Ishikawa (cell line): ENCODE measurements around the gene TMEM44.

Experiments used
- CEBPB ChIP-seq: IDR thresholded peaks from 2 replicates; pipeline ENCODE4 v1.6.1; 2012
- CREB1 ChIP-seq: IDR thresholded peaks from 2 replicates; pipeline ENCODE4 v1.6.1; 2012; ENCODE audit warnings: low read depth
- EGR1 ChIP-seq: IDR thresholded peaks from 2 replicates; pipeline ENCODE4 v1.6.1; 2012
- EP300 ChIP-seq: IDR thresholded peaks from 2 replicates; pipeline ENCODE4 v1.6.1; 2012; ENCODE audit warnings: borderline replicate concordance
- FOXM1 ChIP-seq: IDR thresholded peaks from 2 replicates; pipeline ENCODE4 v1.6.1; 2012; ENCODE audit warnings: low read depth, borderline replicate concordance
- NFIC ChIP-seq: IDR thresholded peaks from 2 replicates; pipeline ENCODE4 v1.6.1; 2012
- RAD21 ChIP-seq: IDR thresholded peaks from 2 replicates; pipeline ENCODE4 v1.6.1; 2012; ENCODE audit warnings: low read depth
- TAF1 ChIP-seq: IDR thresholded peaks from 2 replicates; pipeline ENCODE4 v1.6.1; 2012; ENCODE audit warnings: low read depth, mild to moderate bottlenecking
- TCF12 ChIP-seq: IDR thresholded peaks from 2 replicates; pipeline ENCODE4 v1.6.1; 2012; ENCODE audit warnings: low read depth
- TEAD4 ChIP-seq: IDR thresholded peaks from 2 replicates; pipeline ENCODE4 v1.6.1; 2012
- YY1 ChIP-seq: IDR thresholded peaks from 2 replicates; pipeline ENCODE4 v1.6.1; 2012; ENCODE audit warnings: low read depth
- ZBTB7A ChIP-seq: IDR thresholded peaks from 2 replicates; pipeline ENCODE4 v1.6.1; 2012; ENCODE audit warnings: low read depth
- TF ChIP-seq, protein P1 (sequence below): IDR thresholded peaks from 2 replicates; pipeline ENCODE4 v1.6.1; 2012
- TF ChIP-seq, protein P2 (sequence below): IDR thresholded peaks from 2 replicates; pipeline ENCODE4 v1.6.1; 2012
- TF ChIP-seq, protein P3 (sequence below): IDR thresholded peaks from 2 replicates; pipeline ENCODE4 v1.6.1; 2012; ENCODE audit warnings: low read depth, mild to moderate bottlenecking

TMEM44 gene

DNA sequence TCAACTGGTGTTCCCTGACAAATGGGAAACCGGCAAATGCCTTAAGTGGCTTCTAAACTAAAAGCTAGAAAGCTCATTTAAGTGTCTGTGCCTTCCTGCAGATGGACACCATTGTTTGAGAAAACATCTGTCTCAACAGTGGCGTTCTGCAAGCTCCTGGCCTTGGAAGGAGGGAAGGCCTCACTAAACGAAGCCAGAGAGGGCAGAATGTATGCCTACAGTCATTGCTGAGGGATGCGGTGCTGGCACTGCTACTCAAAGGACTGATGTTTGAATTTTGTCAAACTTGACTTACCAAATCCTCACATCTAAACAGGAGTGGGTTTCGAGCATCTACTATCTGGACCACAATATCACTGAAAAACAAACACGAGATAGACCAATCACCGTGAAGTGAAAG lies 26.6 kb upstream of the TMEM44 start:
- TF ChIP-seq EGR1 (no peak), CEBPB (no peak), FOXM1 (no peak), TCF12 (no peak), ZBTB7A (no peak), CREB1 (no peak), YY1 (no peak), NFIC (no peak)
- TF ChIP-seq, protein P1, sequence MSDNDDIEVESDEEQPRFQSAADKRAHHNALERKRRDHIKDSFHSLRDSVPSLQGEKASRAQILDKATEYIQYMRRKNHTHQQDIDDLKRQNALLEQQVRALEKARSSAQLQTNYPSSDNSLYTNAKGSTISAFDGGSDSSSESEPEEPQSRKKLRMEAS = no peak
- TF ChIP-seq, protein P2, sequence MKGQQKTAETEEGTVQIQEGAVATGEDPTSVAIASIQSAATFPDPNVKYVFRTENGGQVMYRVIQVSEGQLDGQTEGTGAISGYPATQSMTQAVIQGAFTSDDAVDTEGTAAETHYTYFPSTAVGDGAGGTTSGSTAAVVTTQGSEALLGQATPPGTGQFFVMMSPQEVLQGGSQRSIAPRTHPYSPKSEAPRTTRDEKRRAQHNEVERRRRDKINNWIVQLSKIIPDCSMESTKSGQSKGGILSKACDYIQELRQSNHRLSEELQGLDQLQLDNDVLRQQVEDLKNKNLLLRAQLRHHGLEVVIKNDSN = no peak
- TF ChIP-seq, protein P3, sequence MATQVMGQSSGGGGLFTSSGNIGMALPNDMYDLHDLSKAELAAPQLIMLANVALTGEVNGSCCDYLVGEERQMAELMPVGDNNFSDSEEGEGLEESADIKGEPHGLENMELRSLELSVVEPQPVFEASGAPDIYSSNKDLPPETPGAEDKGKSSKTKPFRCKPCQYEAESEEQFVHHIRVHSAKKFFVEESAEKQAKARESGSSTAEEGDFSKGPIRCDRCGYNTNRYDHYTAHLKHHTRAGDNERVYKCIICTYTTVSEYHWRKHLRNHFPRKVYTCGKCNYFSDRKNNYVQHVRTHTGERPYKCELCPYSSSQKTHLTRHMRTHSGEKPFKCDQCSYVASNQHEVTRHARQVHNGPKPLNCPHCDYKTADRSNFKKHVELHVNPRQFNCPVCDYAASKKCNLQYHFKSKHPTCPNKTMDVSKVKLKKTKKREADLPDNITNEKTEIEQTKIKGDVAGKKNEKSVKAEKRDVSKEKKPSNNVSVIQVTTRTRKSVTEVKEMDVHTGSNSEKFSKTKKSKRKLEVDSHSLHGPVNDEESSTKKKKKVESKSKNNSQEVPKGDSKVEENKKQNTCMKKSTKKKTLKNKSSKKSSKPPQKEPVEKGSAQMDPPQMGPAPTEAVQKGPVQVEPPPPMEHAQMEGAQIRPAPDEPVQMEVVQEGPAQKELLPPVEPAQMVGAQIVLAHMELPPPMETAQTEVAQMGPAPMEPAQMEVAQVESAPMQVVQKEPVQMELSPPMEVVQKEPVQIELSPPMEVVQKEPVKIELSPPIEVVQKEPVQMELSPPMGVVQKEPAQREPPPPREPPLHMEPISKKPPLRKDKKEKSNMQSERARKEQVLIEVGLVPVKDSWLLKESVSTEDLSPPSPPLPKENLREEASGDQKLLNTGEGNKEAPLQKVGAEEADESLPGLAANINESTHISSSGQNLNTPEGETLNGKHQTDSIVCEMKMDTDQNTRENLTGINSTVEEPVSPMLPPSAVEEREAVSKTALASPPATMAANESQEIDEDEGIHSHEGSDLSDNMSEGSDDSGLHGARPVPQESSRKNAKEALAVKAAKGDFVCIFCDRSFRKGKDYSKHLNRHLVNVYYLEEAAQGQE = no peak

DNA sequence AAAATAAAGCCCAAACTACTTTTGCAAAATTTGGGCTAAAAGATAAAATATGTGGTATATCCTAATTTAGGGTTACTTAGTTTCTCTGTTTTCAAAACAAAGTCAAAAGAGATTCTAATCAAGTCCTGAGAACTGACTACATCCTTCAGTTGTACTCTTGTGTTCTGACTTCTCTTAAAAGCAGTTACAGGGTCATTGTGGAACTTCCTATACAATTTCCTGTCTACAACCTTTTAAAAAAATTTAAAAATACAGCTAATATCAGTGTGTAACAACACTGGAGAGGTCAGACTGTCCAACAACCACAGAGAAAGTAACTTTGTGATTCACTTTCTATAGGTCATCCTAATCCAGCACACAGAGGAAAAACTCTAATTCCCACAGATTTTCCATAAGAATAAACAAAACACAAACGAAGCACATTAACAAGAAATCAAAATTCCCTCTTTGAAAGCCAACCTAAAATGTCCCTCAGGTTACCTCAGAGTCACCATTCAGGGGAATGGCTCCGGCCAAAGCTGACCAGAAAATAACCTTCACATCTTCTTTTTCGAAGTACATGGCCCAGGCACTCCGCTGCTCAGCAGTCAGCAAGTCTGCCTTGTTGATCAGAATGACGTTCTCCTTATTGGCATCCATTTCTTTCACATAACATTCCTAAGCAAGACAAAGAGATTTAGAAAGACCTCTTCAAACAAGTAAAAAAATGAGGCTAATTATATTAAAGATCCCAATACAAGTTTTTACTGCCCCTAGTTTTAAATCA lies 25.4 kb upstream of the TMEM44 start:
- TF ChIP-seq TCF12 = no peak

DNA sequence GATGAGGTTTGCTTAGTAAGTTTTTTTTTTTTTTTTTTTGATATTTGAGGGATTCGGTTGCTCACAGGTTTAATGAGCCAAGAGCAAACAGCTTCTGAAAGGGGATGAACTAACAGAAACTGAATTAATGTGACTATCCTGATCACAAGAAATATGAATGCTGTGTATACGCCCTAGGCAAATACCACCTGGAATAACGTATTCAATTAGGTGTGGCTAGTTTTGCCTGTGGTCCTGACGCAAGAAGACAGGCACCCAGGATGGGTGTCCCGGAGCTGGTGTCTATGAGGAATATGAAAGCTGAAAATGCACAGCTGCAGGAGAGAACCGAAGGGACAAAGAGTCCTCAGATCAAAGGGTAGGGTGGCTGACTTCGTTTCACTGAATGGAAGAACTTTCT lies 24.2 kb upstream of the TMEM44 start:
- TF ChIP-seq, protein P2 = no peak
- TF ChIP-seq RAD21 = no peak
- TF ChIP-seq NFIC = no peak
- TF ChIP-seq TCF12 = no peak
- TF ChIP-seq FOXM1 = no peak
- TF ChIP-seq TAF1 = no peak

DNA sequence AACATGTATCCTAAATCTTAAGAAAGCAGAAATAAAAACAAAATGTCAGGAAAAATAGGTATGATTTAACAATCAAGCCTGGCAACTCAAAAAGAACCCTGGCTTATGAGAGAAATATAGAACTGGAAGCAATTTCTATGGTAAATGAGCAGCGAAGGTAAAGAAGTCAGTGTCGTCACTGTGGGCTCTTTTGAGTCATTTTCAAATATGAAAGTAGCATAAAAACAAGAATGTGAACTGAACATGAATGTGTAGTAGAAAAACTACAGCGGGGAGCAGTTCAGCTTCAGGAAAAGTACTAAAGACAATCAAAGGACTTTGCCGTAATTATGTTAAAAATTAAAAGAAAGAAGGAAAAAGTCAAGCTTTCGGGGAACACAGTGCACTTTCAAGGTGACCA lies 21.2 kb upstream of the TMEM44 start:
- no peak for TF ChIP-seq YY1
- TF ChIP-seq TCF12 = no peak

DNA sequence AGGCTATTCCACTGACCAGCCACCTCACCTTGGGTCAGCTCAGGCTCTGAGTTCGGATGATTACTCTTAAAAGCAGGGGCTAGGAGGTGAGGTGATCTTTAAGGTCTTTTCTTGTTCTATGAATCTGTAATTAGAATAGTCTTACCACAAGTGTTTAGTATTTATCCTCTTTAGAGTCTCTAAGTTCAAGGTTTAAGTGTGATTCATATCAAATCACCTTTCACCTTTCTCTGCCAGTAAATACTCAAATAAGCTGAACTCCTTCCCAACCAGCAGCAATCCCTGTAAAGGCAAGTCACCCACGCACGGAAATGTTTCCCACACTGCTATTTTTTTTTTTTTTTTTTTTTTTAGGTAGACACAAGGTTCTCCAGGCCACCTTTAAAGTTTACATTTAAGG lies 14.5 kb upstream of the TMEM44 start:
- TF ChIP-seq, protein P3 = no peak
- no peak for TF ChIP-seq EGR1
- no peak for TF ChIP-seq TEAD4
- TF ChIP-seq, protein P2 = no peak
- TF ChIP-seq CREB1 = no peak
- TF ChIP-seq ZBTB7A = no peak
- TF ChIP-seq, protein P1 = no peak
- no peak for TF ChIP-seq TAF1
- no peak for TF ChIP-seq RAD21

DNA sequence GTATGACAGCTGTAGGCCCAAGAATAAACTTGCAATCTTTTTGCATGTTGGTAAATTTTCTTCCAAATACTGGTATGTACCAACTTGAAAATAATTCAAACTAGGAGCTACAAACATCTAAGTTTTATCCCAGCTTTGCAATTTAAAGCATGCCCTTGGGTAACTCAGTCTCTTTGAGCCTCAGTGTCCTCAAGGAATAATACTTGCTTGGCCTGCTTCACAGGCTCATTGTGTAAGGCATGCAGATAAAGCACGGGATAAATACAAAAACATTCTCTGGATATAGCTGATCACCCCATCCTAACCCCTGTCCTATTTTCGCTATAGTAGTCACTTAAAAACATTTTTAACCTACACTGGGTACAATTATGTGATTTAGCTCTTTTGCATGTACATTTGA lies 9.6 kb upstream of the TMEM44 start:
- no peak for TF ChIP-seq YY1
- no peak for TF ChIP-seq TEAD4
- TF ChIP-seq ZBTB7A = no peak
- TF ChIP-seq TCF12 = no peak

DNA sequence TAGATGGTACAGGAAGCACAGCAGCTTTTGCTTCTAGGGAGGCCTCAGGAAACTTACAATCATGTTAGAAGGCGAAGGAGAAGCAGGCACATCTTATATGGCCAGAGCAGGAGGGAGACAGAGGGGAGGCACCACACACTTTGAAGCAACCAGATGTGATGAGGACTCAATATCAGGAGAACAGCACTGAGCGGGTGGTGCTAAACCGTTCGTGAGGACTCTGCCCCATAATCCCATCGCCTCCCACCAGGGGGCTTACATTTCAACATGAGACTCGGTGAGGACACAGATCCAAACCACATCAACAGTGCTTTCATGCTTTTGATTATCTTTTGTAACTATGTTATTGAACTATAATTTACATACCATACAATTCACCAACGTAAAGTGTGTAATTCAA lies 7.6 kb upstream of the TMEM44 start:
- no peak for TF ChIP-seq RAD21
- TF ChIP-seq ZBTB7A = no peak
- no peak for TF ChIP-seq TAF1
- TF ChIP-seq EP300 = no peak
- no peak for TF ChIP-seq CREB1
- no peak for TF ChIP-seq TEAD4
- TF ChIP-seq EGR1 = no peak
- TF ChIP-seq, protein P2 = no peak
- TF ChIP-seq TCF12 = no peak
- TF ChIP-seq YY1 = no peak
- TF ChIP-seq, protein P3 = no peak
